Stimulated activated CD4-positive, alpha-beta T cell treated with anti-CD3 and anti-CD28 coated beads, Interleukin-2, amount 100 ng/mL, for 24 hours (primary cell): Measurements from ENCODE around the gene PKP3.
"Not testable (repeated sequence)": the region's sequence is repeated elsewhere in the genome, so short reads cannot be mapped to it uniquely, and the experiment has no call there.

Experiments
- DNase-seq, 2 donors: peaks; one replicate each; pipeline ENCODE4 v3.0.0-alpha.2; 2020

Gene PKP3, protein sequence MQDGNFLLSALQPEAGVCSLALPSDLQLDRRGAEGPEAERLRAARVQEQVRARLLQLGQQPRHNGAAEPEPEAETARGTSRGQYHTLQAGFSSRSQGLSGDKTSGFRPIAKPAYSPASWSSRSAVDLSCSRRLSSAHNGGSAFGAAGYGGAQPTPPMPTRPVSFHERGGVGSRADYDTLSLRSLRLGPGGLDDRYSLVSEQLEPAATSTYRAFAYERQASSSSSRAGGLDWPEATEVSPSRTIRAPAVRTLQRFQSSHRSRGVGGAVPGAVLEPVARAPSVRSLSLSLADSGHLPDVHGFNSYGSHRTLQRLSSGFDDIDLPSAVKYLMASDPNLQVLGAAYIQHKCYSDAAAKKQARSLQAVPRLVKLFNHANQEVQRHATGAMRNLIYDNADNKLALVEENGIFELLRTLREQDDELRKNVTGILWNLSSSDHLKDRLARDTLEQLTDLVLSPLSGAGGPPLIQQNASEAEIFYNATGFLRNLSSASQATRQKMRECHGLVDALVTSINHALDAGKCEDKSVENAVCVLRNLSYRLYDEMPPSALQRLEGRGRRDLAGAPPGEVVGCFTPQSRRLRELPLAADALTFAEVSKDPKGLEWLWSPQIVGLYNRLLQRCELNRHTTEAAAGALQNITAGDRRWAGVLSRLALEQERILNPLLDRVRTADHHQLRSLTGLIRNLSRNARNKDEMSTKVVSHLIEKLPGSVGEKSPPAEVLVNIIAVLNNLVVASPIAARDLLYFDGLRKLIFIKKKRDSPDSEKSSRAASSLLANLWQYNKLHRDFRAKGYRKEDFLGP

DNA sequence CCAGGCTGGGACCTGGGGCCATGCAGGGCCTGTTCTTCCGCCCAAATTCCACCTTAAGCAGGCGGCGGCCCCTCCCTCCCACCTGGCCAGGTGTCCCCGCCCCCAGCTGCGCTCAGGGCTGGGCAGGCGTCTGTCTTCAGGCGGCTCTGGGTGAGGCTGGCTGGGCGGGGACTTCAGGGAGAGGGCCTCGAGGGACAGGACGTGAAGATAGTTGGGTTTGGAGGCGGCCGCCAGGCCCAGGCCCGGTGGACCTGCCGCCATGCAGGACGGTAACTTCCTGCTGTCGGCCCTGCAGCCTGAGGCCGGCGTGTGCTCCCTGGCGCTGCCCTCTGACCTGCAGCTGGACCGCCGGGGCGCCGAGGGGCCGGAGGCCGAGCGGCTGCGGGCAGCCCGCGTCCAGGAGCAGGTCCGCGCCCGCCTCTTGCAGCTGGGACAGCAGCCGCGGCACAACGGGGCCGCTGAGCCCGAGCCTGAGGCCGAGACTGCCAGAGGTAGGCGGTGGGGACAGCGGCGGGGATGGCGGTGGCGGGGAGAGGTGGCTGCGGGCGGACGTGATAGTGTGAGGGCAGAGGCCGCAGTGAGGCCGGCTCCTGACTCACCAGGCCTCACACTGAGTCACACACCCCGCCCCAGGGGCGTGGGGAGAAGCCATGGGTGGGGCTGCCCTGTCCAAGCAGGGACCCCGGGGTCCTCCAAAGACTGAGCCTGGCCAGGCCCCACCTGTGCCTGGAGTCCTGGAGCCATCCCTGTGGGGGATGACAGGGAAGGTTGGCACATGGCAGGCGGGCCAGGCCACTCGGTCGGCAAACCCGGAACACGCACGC lies at the start of gene PKP3:
TSS of gene PKP3 (plus strand) at position 176 of the 824 bp plus-strand sequence. CDS start at position 260, 84 bp downstream.
- no peak for DNase-seq

DNA sequence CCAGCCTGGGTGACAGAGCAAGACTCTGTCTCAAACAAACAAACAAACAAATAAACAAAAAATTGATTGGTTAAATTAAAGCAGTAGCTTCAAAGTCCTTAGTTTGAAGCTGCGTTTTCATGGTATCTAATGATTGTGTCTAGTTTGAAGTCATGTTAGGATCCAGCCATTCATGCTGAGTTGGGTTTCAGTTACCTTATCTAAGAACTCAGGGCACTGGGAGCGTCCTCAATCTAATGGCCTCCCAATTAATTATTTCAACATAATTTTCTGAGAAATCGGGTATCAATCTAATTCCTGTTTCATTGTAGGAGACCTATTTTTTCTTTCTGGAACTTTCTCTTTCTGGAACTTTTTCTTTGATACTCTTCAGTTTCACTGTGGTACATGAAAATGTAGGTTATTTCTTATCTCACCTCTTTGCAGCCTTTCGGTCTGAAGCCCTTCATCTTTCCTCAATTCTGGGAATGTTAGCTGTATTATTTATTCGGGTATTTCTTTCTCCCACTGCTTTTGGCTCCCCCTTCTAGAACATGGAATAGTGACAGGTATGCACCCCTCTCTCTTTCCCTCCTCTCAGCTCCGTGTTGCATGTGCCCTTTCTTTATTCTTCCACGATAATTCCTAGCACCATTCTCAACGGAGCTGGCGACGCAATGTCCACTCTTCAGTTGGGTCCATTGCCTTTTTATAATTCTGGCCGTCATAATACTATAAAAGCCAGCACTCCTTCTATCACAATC lies 49.0 kb upstream of the PKP3 start:
- no peak for DNase-seq

DNA sequence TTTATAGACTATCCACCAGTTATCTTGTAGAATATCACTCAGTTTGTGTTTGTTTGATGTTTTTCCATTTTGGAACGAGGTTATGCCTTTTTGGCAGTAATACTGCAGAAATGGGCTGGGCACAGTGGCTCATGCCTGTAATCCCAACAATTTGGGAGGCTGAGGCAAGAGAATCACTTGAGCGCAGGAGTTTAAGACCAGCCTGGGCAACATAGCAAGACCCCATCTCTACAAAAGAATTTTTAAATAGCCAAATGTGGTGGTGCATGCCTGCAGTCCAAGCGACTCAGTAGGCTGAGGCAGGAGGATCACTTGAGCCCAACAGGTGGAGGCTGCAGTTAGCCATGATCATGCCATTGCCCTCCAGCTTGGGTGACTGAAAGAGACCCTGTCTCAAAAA lies 47.5 kb upstream of the PKP3 start:
- no peak for DNase-seq

DNA sequence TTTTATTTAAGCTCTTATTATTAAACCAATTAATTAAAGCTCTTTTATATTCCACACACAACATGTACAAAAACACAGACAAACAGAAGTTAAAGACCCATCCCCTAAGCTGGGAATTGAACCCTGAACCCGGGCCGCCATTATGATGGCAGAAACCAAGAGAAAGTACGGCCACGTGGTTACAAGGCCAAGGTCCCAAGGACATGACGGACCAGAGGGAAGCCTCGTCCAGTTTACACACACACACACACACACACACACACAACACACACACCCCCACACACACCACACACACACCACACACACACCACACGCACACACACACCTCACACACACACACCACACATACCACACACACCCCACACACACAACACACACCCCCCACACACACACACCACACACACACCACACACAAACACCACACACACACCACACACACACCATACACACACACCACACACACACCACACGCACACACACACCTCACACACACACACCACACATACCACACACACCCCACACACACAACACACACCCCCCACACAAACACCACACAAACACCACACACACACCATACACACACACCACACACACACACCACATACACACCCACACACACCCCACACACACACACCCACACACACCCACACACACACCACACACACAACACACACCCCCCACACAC lies 44.6 kb upstream of the PKP3 start:
- DNase-seq, result not testable (repeated sequence)

DNA sequence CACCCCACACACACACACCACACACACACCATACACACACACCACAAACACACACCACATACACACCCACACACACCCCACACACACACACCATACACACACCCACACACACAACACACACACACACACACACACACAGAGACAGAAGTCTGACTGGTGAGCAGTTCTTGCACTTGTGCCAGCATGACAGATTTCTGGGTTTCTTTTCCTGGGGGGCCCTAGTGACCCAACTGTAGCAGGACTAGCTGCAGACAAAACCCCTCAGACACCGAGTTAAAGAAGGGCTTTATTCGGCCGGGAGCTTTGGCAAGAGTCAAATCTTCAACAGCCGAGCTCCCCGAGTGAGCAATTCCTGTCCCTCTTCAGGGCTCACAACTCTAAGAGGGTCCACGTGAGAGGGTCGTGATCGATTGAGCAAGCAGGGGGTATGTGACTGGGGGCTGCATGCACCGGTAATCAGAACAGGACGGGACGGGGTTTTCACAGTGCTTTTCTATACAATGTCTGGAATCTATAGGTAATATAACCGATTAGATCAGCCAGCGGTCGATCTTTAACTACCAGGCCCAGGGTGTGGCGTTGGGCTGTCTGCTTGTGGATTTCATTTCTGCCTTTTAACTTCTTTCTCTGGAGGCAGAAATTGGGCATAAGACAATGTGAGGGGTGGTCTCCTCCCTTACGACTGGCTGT lies 43.8 kb upstream of the PKP3 start:
- not testable (repeated sequence) for DNase-seq

DNA sequence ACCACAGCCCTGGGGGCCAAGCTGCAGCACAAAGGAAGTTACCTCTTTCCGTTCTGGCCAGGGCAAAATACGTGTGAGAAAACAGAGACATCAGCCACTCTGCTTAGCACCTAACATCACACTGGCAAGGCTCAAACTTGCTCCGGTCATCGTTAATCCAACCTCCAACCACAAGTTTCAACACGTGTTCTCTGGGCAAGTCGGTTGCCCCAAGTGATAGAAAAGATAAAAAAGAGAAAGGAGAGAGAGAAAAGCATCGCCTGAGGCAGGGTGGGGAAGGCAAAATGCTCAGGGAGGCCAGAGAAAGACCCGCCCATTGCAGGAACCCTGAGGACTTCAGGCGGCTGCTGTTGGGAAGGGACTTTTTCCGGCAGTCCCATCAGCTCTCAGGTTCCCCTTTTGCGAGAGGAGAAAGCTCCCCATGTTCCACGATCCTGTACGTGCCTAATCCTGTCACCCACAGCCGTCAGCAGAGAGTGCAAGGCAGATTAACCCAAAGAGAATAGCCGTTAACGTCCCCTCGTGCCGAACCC lies 43.2 kb upstream of the PKP3 start:
- DNase-seq, result no peak

DNA sequence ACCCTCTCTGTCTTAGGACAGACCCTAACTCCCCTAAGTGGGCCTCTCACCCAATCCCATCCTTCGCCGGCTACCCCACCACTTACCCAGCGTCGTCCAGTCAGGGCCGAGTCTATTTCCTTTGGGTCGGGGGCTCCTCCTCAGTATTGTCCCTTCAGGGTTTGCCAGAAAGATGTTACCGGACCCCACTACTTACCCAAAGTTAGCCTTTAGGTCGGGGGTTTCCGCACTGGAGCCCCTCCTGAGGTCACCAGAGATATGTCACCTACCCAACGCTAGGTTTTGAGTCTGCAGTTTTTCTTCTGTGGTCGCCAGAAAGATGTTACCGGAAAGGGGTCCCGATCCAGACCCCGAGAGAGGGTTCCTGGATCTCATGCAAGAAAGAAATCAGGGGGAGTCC lies 42.6 kb upstream of the PKP3 start:
- no peak for DNase-seq

DNA sequence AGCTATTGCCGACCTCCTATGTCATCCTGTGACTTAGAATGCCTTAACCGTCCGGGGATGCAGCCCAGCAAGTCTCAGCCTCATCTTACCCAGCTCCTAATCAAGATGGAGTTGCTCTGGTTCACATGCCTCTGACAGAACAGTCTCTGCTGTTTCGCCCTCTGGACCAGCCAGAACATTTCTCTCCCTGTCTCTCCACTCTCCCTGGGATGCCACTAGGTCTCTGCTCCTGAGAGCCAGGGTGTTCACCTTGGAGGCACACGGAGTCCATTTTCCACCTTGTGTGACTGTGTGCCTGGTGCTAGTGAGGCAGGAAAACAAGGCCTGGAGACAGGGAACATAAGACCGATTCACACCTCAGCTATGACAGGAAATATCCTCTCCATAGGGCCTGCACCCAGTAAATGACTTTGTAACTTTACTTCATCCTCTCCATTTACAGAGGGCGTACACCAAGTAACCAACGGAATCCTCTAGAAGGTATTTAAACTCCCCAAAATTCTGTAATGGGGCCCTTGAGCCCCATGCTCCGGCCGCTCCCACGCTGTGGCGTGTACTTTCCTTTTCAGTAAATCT lies 41.5 kb upstream of the PKP3 start:
- DNase-seq, result no peak

DNA sequence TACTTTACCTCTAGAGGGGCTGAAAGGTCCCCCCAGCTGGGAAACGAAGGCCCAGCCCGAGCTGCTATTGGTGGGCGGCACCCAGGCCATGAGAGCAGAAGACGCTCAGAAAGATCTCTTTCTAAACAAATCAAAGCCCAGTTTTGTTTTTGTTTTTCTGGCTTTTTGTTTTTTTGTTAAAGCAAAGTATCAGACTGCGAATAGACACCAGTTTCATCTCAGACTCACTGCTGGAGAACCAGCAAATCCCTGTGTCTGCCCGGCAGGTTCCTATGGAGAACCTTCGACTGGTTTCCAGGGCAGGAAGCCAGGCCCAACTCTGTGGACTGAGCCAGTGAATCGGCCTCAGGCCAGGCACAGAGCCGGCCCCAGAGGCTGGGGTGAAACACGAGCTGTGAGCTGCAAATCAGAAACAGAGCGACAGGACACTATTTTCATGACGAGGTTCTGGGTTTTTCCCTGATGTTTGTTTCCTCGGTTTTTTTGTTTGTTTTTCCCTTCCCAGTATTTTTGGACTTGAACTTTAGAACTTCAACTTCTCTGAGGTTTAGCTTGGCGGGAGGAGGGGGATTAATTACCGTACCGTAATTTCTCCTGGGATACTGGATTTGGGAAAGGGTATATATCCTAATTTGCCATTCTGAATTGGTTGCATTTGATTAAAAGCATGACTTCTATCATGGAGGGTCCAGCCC lies 40.7 kb upstream of the PKP3 start:
- DNase-seq, result no peak

DNA sequence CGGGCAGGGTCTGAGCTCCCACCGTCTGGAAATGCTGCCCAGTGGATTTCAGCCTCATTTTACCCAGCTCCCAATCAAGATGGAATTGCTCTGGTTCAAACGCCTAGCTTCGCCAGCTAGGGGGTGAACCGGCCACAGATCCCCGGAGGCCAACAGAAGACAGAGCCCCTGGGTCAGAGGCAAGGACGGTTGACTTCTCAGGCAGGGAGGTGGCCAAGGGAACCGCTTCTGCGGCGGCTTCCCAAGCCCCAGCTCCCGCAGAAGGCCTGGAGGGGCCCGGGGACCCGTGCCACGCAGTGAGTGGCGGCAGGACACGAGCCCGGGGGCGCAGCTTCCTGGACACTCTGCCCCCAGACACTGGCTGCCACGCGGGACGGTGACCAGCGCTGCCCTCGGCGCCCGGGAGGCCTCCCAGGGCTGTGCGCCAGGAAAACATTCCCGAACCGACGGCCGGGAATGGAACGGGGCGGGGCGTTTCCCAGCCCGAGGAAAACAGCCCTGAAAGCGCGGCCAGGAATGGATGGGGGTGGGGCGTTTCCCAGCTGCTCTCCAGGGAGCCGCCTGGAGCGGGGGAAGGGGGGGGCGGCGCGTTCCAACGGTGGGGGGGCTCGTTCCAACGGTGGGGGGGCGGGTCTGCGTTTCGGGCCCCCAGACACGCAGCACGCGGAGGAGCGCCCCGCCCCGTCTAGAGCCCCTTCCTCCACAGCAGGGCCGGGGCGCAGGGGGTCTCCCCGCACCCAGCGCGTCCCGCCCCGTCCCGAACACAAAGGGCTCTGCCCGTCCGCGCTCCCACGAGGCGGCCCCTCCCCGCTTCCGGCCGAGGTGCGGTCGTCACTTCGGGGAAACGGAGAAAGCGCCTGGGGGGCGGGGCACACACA lies 38.2 kb upstream of the PKP3 start:
- peak; percentile 86 to 90 for DNase-seq

DNA sequence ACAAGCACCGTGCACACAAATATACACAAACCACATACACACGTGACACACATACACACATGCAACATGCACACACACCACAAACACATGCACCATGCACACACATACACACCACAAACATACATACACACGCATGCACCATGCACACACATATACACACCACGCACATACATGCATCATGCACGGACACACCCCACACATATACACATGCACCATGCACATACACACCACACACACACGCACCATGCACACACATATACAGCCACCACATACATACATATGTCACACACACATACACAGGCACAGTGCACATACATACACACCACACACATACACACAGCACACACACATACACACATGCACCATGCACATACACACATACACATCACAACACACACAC lies 37.4 kb upstream of the PKP3 start:
- DNase-seq, result no peak

DNA sequence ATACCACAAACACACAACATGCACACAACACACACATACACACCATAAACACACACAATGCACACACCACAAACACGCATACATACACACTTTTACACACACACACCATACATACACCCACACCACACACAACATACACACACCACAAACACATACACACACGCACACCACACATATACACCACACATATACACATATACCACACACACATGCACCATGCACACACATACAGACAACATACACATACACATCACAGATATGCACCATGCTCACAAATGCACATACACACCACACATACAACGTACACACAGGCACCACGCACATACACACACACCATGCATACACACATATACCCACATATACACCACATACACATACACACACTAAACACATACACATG lies 36.4 kb upstream of the PKP3 start:
- no peak for DNase-seq

DNA sequence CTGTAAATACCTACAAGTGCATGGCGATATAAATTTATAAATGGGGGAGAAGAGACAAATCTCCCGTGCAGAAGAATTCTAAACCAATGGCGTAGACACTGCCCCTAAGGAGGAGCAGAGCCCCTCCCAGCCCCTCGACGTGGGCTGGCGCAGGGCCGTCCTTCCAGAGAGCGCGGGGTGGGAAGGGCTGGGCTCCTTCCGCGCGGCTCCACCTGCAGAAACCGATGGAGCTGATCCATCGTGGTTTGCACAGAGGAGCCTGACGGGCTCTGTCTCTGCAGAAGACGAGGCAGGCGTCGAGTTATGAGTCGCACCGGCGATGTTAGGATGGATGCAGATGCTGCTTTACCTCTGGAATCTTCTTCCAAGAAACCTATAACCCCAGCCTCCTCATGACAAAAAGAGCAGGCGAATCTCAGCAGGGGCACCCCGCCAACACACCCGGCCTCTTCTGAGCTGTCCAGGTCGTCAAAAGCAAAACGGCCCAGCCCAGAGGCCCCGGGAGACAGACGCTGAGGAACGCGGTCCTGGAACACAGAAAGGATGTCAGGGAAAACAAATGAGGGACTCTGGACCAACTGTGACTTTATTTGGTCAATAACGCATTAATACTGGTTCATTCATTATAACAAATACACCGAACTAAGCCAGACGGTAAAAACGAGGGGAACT lies 35.7 kb upstream of the PKP3 start:
- no peak for DNase-seq

DNA sequence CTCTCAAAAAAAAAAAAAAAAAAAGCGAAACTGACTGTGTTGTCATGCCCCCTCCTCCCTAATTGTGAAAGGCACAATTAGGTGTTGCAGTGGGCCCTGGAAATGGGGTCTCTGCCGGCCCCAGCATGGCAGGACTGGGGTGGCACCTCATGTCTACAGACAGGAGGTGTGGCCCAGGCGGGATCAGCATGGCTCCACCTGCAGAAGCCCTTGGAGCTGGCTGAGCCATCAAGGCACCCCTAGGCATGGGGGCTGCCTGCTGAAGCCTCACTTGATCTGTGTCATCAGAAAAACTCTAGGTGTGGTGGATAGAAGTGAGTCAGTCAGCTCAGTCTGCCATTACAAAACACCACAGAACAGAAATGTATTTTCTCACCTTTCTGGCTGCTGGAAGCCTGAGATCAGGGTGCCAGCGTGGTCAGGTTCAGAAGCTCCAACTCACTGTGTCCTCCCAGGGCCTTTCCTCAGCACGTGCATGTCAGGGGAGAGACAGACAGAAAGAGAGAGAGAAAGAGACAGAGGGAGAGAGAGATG lies 34.8 kb upstream of the PKP3 start:
- DNase-seq, result peak in 1 of 2 donors; percentile 23

DNA sequence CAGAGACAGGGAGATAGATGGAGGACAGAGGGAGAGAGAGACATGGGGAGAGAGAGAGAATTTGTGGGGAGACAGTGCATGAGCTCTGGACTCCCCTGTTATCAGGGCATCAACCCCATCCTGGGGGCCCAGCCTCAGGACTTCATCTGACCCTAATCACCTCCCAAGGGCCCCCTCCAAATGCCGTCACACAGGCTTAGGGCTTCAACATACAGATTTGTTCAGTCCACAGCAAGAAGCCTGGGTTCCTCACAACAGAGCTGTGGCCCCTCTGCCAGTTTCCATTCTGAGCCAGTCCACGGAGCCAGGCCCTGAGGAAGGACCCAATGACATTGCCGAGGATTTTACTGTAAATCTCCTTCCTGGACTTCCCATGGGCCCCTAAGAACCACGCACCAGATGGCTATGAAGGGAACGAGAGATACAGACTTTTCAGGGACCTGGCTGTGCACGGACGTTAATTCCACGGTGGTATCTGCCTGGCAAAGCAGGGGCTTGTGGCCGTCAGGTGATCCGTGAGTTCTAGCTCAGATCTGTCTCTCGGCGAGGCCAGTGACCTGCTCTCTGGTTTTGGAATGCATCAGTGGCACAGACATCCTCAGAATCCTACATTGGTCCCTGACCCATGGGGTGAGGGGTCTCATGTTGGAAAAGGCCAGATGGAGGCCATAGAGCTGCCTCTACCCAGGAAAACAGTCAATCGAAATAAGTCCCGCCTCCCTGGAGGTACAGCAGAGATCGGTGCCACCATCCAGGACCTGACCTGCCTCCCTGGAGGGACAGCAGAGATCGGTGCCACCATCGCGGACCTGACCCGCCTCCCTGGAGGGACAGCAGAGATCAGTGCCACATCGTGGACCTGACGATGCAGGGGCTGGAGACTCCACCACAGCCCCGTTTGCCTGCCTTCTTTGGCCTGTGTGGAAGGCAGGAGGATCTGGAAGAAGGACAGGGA lies 33.4 kb upstream of the PKP3 start:
- no peak for DNase-seq

DNA sequence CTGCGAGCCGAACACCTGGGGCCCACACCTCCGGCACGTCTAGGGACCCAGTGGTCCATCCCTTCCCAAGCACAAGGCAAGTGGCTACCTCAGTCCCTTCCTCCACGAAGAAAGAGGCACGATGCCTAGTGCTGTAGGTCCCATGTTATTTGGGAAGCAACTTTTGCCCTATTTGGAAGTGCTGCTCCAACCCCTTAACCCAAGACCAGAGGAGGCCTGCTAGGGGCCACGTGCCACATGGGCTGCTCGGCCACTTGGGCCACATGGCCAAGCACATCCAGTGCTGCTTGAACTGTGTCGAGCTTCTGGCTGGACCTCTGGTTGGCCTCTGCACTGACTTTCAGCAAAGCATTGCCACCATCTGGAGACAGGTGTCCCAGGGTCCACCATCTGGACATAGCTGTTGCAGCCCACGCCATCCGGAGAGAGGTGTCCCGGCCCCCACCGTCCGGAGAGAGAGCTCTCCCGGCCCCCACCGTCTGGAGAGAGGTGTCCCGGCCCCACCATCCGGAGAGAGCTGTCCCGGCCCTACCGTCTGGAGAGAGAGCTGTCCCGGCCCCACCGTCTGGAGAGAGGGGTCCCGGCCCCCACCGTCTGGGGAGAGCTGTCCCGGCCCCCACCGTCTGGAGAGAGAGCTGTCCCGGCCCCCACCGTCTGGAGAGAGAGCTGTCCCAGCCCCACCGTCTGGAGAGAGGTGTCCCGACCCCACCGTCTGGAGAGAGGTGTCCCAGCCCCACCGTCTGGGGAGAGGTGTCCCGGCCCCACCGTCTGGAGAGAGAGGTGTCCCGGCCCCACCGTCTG lies 31.2 kb upstream of the PKP3 start:
- no peak for DNase-seq
